GM18508 (cell line): ENCODE data around the gene IP6K3.

ENCODE experiments used
- ATAC-seq: cut with Tn5 transposase; IDR thresholded peaks from one replicate; pipeline ENCODE4 v1.9.1; 2021; ENCODE audit warnings: moderate number of reproducible peaks; ENCODE audit not compliant: insufficient read depth, unreplicated experiment

Gene IP6K3, protein sequence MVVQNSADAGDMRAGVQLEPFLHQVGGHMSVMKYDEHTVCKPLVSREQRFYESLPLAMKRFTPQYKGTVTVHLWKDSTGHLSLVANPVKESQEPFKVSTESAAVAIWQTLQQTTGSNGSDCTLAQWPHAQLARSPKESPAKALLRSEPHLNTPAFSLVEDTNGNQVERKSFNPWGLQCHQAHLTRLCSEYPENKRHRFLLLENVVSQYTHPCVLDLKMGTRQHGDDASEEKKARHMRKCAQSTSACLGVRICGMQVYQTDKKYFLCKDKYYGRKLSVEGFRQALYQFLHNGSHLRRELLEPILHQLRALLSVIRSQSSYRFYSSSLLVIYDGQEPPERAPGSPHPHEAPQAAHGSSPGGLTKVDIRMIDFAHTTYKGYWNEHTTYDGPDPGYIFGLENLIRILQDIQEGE

DNA sequence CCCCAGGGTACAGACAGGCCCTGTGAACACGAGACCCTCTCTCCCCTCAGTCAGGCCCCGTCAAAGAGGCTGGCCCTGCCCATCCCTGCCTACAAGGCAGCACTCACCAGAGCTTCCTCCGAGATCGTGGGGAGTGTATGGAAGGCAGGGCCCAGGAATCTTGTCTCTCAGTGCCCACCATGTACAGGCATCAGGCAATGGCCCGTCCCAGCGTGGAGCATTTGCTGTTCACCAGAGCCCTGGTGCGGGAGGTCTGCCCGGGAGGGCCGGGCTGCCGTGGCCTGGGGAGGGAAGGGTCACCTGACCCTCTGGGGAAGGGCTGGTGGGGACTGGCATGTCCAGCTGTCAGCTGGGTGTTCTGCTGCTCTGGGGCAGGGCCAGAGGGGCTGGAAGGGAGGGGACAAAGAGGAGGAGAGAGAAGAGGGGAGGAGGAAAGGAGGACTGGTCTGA, at the start of gene IP6K3:
Gene IP6K3 (minus strand): TSS at position 255 of the 450 bp plus-strand sequence. CDS start 11,429 bp downstream, outside the sequence.
- no peak for ATAC-seq

DNA sequence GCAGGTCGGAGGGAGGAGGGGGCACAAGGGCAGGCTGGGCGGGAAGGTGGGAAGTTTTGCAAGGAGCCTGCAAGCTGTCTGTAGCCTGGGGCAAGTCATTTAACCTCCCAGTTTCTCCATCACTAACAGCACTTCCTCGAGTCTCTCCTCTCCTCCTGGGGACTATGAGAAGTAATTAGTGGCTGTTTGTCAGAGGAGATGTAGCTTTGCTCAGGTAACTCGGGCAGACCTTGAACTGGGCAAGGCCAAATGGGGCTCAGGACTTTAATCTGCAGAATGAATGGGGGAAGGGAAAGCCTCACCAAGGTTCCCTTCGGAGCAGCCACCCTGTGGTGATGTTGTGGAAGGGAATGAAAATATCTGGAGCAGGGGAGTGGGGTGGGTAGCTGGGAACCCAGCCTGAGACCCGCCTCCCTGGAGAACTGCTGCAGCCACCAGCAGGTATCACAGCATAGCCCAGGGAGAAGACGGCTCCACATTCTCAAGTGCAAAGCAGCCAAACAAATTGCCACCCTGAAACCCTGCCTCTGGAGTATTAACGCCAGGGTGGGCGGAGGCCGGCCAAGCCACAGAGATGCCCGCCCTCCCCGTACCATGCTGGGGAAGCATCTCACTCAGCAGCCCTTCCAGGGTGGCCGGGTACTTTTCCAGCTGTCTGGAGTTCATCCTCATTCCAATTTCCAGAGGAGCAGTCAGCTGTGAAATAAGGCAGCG, 48.4 kb upstream of the IP6K3 start:
- ATAC-seq = no peak

- ATAC-seq = no peak
Observed at GRCh38 chr6:33792981-33793380, 46.3 kb upstream of the IP6K3 start.

DNA sequence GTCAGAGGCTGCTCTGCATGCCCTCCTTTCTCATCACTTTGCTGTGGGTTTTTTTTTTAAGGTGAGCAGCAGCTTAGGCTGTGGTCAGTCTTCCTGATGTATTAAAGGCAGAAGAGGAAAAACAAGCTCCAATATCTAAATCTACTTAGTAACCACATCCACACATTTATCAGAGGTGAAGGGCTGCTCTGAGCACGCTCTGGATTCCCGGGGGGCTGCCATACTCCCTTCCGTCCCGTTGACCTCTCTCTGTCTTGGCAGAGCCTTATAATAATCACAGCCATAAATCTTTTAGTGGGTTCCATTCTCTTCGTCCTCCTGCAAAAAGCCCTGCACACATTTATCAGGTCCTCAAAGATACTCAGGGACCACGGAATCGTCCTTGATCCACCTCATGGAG, 44.9 kb upstream of the IP6K3 start:
- ATAC-seq = no peak

DNA sequence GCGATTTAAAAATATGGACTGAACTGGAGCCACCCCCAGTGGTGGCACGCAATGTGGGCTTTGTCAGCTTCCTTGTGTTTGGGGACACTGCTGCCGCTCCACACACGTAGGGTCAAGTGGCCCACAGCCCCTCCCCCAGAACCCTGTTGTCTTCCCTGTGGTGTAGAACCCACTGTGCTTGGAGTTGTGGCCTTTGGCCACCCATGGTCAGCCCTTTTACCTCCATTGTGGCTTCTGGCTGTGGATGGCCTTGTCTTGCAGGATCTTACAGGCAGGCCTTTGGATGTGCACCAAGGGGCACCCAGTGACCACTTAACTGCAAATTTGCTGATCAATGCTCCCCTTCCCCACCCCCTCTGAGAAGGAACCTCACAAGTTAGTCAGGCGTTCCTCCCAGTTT, 44.2 kb upstream of the IP6K3 start:
- no peak for ATAC-seq

DNA sequence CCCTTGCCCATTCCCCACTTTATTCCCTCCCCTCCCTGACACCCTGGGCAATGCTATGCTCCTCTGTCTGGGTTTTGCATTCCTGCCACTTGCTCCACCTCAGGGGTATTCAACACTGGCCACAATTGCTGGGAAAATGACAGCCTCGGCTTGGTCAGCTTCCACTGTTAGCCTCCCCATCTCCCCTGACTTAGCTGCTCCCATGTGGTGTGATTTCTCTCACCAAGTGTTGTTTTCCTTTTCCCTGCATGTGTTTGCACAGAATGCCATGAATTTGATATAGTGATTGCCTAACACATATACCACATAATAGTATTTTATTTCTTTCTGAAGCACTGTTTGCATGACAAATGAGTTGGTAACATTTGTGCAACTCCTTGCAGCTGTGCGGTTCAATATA, 43.7 kb upstream of the IP6K3 start:
- no peak for ATAC-seq

DNA sequence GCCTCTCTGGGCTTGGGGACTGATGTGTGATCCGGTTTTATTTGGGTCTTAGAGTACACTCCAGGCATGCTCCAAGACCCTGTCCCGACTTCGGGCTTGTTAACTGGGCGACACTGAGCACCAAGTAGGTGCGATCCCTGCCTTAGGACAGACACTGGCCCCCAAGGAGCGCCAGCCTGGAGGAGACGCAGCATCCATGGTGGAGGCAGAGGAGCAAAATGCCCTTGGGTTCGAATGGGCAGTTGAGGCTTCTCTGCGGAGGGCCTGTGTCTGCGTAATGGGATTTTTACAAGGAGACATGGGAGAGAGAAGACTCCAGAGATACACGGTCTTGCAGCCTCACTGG, 42.8 kb upstream of the IP6K3 start:
- ATAC-seq = no peak

DNA sequence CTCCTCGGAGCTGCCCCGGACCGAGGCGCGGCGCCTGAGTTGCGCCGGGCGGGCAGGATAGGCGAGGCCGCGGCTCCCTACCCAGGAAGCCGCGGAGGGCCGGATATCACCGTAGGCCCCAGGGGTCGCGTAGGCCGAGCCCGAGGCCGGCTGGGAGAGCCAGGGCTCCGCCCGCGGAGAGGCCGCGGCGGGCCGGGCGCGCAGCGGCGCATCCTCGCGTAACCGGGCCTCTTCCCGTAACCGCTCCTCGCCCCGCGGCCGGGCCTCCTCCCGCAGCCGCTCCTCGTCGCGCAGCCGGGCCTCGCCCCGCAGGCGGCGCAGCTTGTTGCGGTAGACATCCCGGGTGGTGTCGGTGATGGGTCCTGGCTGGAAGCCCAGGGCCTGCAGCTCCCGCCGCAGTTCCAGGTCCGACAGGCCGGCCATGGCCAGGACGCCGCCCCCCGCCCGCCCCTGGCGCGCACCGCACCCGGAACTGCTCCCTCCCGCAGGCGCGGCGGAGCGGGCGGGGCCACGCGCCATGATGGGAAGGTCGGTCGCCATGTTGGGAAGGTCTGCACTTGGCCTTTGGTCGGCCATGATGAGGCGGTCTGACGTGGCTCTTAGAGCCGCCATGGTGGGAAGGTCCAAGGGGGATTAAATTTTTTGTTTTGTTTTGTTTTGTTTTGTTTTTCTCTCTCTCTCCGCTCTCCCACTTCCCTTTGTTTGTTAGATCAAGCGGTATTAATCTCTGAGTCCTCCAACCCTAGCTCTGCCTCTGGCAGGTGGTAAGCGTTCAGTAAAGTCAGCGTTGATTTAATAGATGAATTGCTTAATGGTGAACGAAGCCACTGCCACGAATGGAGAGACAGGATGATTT, 42.2 kb upstream of the IP6K3 start, which contains the start of gene LEMD2:
Gene LEMD2 (minus strand): TSS at position 437 of the 856 bp plus-strand sequence. CDS start 14 bp downstream, at position 423.
- peak; percentile 56 for ATAC-seq

DNA sequence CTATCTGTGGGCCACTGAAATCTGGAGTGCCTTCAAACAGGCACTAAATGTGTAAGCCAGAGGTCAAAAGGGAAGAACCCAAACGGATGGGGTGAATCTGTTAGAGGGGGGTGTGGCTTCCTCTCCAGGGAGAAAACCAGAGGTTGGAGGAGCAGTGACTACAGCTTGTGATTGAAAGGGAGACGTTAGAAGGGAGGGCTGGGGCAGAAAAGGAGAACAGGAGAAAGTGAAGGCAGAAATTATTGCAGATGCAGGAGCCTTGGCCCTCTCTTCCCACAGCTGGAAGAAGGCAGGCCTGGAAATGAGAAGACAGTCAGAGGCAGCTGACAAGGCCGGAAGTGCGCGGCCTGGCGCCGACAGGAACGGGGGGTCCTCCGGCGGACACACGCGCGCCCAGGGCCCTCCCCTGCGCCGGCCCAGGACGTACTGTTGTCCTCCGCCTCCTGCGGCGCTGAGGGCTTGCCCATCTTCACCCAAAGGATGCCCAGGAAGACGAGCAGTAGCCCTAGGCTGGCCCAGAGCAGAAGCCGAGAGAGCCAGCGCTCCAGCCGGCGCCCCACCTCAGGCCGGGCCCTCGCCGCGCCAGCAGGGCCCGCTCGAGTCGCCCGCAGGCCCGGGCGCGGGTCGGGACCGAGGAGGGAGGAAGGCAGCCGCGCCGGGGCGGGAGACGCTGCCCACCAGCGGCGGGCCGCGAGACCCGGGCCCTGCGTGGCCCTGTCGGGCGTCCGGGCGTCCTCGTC, 41.4 kb upstream of the IP6K3 start:
- no peak for ATAC-seq

- ATAC-seq = no peak
Observed at GRCh38 chr6:33787346-33787953, 40.7 kb upstream of the IP6K3 start.

- no peak for ATAC-seq
Observed at GRCh38 chr6:33786736-33787135, 40.0 kb upstream of the IP6K3 start.

DNA sequence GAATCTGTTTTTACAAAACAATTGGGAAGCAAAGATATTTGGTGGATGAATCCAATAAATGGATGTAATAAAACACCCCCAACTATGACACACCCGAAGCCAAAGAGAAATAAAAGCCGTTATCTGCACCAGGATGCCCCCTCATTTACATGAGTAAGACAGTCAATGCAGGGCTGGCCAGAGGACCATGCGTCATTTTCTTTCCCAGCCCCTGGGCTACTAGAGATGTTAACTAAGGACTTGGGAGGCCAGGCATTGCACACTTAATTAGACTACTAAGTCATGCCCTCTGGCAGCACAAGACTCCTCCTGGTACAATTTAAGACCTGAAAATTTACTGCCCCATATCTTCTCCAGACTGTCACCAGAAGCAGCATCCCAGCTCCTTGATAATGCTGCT, 39.1 kb upstream of the IP6K3 start:
- no peak for ATAC-seq

DNA sequence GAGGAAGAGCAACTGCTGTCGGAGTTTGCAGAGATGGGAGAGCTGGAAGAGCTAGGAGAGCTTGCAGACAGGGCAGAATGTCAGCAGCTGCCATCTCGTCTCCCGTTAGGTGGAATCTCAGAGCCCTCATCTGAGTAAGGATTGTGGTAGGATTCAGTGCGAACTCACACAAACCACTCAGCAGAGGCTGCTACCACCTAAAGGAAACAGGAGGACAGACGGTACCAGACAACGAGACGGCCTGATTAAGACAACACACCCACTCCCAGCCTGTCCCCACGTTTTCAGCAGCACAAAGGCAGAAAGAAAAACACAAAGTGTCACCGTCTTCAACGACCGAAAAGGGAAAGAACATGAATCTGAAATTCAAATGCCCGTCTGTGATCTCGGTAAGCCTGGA, 38.1 kb upstream of the IP6K3 start:
- ATAC-seq = no peak

GRCh38 chr6:33783781-33784520, 37.2 kb upstream of the IP6K3 start:
- no peak for ATAC-seq

DNA sequence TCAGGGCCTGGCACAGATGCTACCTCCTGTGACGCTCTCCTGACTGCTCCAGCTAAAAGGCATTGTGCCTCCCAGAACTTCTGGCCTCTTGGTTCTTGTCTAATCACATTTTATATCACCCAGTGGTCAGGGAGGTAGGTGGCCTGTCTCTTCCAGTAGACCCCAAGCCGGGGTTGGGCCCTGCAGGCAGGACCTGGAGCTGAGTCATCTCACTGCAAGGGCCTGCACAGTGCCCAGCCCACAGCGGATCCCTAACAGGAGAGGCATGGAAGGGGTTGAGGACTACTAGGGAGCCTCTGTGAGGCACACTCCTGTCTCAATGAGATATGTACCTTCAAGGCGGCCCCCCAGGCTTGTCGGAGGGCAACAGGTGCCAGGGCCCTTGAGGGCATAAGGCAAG, 35.9 kb upstream of the IP6K3 start:
- ATAC-seq = no peak

DNA sequence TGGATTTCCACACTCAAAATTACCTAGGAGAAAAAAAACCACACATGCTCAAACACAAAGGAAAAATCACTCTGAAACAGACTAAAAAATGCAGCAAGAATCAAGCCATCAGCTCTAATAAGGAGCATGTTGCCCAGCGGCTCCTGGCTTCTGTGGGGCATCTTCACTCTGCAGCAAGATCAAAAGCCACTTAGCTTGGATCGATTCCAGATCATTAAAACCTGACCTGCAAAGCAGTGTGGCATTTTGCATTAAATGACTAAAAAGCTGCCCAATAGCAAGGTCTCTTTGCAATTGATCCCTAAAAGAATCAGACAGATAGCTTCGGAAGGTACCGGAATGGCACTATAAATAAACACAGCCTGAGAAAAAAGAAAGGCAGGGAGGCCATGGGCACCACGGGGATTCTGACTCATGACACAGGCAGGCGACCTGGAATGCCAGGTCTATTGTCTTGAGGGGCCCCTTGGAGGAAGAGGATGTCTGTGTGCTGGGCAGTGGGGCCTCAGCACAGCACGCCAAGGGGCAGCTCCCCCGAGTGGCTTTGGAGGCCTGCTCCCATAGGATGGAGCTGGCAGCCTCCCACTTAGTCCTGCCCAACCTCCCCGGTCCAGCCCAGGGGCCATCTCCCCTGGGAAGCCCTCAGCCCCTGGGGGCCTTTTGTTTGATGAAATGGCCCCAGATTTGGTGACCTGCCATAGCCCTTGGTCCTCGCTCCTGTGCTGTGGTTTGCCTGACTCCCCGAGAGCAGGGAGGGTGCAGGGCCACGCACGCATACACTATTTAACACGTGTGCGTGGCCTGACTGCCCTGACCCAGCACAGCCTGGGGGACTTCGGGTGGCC, 34.6 kb upstream of the IP6K3 start:
- no peak for ATAC-seq

GRCh38 chr6:33779895-33780294, 33.2 kb upstream of the IP6K3 start:
- no peak for ATAC-seq

DNA sequence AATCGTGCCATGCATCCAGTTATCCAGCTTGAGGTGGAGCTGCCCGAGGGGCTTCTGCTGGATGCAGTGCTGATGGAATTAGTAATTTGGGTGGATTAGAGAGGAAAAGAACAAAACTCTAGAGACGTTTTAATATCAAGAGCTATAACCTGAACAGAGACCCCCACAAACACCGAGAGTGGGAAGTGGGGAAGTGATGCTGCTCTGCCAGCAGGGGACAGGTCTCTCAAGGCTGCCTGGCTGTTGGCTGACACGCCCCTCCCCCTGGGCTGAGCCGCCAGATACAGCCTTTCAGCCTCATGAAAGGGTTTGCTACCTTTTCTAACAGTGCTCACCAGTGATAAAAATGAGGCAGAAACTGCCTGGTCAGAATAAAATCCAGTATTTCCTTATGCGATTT, 32.6 kb upstream of the IP6K3 start:
- ATAC-seq = no peak
